Suppressor macrophage treated with lipopolysaccharide for 4 hours (primary cell): ENCODE data around the gene SULT6B1.

ENCODE experiments used
- DNase-seq: peaks from one replicate; pipeline ENCODE4 v3.0.0-alpha.2; 2020

SULT6B1 gene

DNA sequence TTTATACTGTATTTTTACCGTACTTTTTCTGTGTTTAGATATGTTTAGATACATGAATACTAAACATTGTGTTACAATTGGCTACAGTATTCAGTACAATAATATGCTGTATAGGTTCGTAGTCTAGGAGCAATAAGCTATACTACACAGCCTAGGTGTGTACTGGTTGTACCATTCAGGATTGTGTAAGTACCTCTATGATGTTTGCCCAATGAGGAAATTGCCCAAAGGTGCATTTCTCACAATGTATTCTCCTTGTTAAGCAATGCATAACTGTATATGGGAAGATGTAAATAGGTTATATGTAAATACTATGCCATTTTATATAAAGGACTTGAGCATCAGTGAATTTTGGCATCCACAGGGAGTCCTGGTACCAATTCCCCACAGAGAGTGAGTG is 42.4 kb downstream of the SULT6B1 start:
- DNase-seq = no peak

- DNase-seq = peak; percentile 41
These were observed 44.5 kb downstream of the SULT6B1 start for GRCh38 chr2:37143974-37144373.

- DNase-seq = no peak
These were observed 45.9 kb downstream of the SULT6B1 start for GRCh38 chr2:37142546-37142945.

DNA sequence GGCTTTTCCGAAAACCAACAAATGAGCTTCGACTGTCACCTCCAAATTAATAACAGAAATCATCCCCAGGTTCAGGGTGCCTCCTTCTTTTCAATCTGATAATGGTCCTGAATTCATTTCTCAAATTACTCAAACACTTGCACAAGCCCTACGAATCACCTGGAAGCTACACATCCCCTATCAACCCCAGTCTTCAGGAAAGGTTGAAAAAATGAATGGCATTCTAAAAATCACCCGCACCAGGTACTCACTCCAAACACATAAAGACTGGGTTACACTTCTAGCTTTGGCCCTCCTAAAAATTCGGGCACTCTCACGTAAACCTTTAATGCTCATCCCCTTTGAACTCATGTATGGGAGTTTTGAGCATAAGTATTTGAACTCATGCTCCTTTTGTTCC is 55.6 kb downstream of the SULT6B1 start:
- DNase-seq = no peak

DNA sequence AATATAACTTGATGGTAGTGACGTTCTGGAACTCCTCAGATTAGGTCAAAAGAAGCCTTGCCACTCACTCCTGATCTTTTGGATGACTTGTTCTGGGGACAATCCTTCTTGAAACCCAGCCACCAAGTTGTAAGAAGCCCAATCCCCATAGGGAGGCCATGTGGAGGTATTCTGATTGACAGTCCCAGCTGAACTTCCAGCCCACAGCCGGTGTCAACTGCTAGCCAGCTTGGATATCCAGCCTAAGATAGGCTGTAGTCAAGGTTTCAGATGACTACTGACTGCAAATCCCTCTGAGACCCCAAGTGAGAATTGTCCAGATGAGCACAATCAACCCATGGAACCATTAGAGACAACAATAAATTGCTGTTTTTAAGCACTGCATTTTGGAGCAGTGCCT is 63.1 kb downstream of the SULT6B1 start:
- no peak for DNase-seq

GRCh38 chr2:37119157-37119556 is 69.3 kb downstream of the SULT6B1 start:
- peak; percentile 18 for DNase-seq
